Activated CD4-positive, alpha-beta T cell treated with anti-CD3 and anti-CD28 coated beads, Interleukin-10, Interleukin-2, amounts not matched to agents 100 ng/mL and 50 ng/mL, durations not matched to agents 16 hours and 8 hours (primary cell): ENCODE results near the gene RAD51B.
A peak's percentile ranks its signal among the peaks of the same experiment; 100 is the strongest.

Experiments
- DNase-seq: peaks from one replicate; pipeline ENCODE4 v3.0.0-alpha.2; 2020

Gene RAD51B

GRCh38 chr14:68672609-68673285 lies 853.2 kb downstream of the RAD51B start:
- no peak for DNase-seq

GRCh38 chr14:68673464-68673863 lies 853.9 kb downstream of the RAD51B start:
- DNase-seq, result no peak

DNA sequence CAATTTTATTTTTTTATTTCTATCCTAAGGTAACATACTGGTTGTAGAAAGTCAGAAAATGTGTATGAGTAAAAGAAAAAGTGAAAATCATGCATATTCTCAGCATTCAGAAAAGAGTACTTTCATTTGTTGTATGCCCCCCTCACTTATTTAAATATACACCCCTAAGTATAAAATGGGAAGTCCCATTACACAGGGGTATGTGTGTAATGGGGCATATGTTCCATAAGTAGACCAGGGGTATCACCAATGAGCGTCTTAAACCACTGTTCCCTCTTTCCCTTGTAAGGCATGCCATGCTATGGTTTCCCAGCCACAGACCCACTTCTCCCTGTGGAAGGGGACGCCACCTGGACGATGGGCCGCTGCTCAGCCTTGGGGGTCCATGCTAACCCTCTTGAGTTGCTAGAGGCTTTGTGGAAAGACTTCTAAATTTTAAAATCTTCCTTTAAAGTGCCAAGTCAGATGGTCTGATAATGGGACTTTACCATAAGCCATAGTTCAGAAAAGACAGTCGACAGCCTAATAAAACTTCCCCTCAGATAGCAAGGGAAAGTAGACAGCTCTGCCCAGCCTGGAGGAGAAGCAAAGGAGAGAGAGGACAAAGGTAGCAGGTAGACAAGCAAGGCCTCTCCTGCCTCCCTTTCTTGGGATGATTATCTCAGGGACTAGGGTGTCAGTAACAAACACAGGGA lies 855.1 kb downstream of the RAD51B start:
- DNase-seq, result no peak

DNA sequence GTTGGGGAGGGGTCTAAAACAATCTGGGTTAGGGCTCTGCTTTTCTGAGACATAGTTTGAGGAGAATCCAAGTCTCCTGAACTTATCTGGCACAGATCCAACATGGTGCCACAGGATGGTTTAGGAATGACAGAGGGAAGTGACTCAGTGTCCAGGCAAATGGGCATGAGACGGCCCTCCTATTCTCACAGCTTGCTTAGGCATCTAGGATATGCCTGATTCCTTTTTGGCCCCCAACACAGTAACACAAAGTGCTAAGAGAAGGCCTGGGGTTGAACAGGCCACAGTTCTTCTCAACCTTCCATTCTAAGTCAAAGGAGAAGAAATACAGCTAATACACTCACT lies 855.6 kb downstream of the RAD51B start:
- DNase-seq, result no peak

DNA sequence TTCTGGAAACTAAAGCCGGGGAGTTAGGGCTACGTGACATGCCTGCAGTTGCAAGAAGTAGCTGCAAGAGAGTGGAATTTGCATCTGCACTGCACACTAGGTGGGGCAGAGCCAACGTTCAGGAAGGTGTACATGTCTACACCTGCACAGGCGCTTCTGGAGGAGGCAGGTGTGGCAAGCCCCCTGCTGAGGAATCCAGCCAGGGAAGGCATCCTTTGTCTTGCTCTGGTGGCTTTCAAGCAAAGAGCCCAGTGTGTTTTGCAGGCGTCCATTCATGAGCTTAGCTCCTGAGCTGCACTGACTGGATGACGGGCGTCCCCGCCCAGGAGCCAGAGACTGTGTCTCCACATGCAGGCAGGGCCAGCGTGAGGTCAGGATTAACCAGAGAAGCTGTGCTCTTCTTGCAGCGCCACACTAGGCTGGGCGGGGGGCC lies 856.9 kb downstream of the RAD51B start:
- no peak for DNase-seq

DNA sequence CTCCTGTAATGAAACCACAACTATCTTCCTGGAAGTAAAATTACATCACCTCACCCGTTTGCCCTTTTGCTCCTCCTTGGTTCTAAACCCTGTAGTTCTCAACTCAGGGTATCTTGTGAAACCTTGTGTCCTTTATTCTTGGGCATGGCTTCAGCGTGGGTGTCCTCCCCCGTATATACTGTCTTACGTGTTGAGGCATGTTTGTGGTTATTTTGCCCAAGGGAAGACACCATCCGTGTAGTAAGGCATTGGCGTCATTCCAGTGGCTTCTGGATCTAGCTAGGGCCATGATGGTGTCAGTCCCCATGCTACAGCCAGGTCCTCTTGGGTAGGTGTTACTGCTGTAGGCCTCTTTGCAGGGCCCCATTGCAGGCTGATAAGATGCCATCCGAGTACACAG lies 857.9 kb downstream of the RAD51B start:
- no peak for DNase-seq

GRCh38 chr14:68677901-68678300 lies 858.3 kb downstream of the RAD51B start:
- DNase-seq, result no peak

- DNase-seq, result no peak
These were observed 858.9 kb downstream of the RAD51B start for GRCh38 chr14:68678471-68678870.

GRCh38 chr14:68679301-68679700 lies 859.7 kb downstream of the RAD51B start:
- DNase-seq, result no peak

DNA sequence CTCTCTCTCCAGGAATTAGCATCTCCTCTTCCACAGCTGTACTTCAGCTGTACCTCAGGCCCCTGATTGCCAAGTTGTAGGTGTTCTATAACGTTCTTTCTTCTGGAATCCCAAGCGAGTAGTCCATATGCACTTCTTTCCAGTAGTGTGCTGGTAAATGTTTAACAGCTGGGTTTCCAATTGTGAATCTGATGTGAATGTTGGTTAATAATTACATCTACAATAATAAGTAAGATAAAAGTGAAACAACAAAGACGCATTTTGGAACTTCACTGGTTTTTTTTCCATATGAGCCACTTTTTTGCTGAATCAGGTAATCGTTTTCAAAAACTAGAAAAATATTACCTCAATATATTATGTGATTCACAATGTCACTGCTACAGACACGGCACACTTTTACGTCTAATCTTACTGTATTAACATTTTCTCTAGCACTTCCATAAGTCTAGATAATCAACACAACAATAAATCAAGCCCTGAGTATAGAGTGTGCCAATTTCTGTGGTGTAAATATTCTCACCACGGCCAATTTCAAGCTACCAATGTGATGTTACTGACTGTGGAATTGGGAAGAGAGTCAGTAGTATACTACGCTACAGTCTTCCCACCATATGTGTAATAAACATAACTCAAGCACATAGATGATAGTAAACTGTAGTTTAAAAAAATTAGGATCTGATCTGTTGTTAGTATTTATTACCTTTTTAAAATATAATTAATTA lies 860.3 kb downstream of the RAD51B start:
- DNase-seq, result no peak

DNA sequence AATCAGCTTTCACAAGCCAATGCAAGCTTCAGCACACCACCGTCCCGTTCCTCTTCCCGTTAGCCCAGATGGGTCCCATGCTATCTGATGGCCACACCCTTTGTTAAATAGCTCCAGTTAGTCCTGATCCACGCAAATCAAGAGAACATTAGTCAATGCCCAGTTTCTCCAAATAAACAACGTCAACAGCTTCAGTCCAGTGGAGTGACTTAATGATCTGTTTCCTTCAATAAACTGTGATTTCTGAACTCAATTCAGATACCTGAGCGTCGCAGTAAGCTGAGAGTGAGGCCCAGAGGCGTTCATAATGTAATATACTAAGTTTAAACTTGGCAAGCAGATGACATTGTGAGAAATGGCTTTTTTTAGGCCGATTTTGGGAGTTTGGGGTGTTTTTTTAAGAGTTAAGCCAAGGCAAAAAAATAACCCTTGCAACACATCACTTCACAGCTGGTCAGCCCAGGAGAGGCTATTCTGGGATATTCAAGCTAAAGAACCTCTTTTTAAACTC lies 861.0 kb downstream of the RAD51B start:
- DNase-seq, result no peak

DNA sequence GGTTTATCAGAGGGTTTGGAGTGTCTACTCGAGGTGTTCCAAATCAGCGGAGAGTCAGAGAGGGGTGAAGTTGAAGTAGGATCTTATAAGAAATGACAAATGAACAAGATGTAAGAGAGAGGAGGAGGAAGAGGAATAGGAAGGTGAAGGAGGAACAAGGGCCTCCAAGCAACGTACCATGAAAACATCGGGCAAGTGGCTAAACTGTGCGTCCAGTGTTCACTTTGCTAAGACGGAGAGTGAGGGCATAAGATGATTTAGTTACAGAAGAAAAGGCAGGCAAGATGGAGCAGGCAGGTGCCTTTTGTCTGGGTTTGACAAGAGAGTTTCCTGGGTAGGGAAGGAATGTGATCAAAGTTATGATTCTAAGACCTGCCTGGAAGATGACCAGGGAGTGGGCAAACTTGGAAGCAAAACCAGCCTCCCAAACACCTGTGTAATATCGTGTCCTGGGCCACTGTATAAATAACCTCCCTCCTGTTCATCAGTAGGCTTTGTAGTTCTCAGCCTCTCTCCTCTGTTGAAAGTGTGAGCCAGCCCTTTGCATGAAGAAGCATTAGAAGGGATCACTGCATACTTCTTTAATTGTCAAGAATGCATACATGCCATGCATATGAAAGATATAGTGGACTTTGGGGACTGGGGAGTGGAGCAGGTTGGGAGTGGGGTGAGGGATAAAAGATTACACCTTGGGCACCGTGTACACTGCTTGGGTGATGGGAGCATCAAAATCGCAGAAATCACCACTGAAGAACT lies 861.9 kb downstream of the RAD51B start:
- DNase-seq, result no peak

- peak; percentile 62 for DNase-seq
These were observed 862.9 kb downstream of the RAD51B start for GRCh38 chr14:68682166-68683103.

DNA sequence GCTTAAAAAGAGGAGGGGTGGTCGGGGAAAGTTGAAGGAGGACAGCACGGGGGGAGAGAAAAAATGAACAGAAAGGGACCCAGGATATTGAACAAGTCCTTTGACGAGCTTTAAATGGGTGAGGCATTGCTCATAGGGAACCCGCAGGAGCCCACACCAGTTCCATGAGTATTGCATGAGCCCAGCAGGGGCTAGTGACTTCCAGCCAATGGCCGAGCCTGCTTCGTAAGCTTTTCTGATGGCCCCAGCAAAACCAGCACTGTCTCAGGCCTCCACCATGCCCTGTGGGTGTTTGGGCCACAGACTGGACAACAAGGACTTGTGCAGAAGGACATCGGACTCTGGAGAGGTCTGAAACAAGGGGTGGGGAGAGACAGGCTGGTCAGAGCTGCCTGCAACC lies 863.7 kb downstream of the RAD51B start:
- no peak for DNase-seq

GRCh38 chr14:68684466-68685418 lies 865.2 kb downstream of the RAD51B start:
- DNase-seq, result no peak

- peak; percentile 86 for DNase-seq
These were observed 866.0 kb downstream of the RAD51B start for GRCh38 chr14:68685419-68686204.

- DNase-seq, result no peak
These were observed 866.6 kb downstream of the RAD51B start for GRCh38 chr14:68686205-68686465.

DNA sequence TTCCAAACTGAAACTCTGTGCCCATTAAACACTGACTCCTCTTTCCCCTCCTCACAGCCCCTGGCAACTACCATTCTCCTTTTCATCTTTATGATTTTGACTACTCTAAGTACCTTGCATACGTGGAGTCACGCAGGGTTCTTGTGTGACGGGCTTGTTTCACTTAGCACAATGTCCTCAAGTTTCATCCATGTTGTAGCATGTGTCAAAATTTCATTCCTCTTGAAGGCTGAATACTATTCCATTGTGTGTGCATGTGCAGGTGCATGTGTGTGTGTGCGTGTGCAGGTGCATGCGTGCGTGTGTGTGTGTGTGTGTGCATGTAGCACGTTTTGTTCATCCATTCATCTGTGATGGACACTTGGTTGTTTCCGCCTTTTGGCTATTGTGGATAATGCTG lies 867.1 kb downstream of the RAD51B start:
- no peak for DNase-seq

DNA sequence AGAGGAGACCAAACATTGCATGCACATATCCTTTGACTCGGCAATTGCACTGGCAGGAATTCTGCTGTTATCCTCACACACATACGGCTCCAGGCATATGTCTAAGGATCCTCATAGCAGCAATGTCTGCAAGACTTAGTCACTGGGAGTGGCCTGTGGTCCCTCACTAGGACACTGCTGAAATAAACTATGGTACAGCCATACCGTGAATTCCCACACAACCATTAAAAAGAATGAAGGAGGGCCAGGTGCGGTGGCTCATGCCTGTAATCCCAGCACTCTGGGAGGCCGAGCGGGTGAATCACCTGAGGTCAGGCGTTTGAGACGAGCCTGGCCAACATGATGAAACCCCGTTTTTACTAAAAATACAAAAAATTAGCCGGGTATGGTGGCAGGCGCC lies 868.2 kb downstream of the RAD51B start:
- no peak for DNase-seq

- DNase-seq, result no peak
These were observed 869.3 kb downstream of the RAD51B start for GRCh38 chr14:68688872-68689371.
